Epithelial cell of esophagus (primary cell): ENCODE results near the gene CDH15.

Experiments used
- DNase-seq: peaks from one replicate; pipeline ENCODE4 v3.0.0; 2010; ENCODE audit warnings: low read depth
- H3K4me3 ChIP-seq: 2 replicates; pipeline ENCODE4 v1.5.1; 2011; ENCODE audit warnings: mild to moderate bottlenecking, low read length, control low read depth
- TF ChIP-seq, protein P1 (sequence below): IDR thresholded peaks from 2 replicates; pipeline ENCODE4 v1.5.1; 2011; ENCODE audit warnings: low read depth, mild to moderate bottlenecking, low read length, control low read depth, inconsistent platforms; ENCODE audit not compliant: insufficient read depth; ENCODE audit errors: missing control alignments

CDH15 gene

DNA sequence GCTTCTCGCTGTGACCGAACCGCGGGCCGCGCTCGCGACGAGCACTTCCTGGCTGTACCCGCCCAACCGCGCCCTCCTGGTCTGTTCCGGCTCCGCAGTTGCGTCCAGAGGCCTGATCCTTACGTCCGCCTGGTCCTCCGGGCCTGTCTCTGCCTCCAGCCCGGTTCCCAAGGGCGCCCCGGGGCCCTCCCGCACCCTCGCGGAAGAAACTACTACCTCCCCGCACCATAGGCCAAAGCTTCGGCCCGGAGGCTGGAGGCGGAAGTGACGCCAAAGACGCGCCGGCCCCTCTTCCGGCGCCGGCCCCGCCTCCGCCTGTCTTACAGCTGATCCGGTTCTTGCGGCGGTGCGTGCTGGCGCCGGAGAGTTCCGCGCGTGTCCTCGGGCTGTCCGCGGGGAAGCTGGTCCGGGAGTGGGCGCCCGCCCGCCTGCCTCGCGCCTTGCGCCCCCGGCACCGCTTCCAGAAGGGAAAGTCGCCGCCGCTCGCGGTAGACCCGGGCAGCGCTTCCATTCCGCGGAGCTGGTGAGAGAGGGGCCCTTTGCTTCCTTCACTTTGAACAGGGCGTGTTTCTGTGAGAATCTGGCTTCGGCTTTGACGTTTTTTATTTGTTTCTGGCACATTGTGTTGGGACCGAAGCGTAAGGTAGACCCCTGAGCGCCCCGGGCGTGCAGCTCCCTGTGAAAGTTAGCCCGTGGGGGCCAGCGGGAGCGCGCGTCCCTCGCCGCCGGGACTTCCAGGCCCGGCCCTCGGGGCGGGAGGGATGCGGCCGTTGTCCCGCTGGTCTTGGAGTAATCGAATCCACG is 46.0 kb downstream of the CDH15 start, which contains the start of gene ZNF778:
TSS of gene ZNF778 (plus strand) at position 316 of the 804 bp plus-strand sequence. CDS start 3,425 bp downstream, outside the sequence.
- peak within 1 kb of the TSS; percentile 93 for H3K4me3 ChIP-seq
- TF ChIP-seq, protein P1, sequence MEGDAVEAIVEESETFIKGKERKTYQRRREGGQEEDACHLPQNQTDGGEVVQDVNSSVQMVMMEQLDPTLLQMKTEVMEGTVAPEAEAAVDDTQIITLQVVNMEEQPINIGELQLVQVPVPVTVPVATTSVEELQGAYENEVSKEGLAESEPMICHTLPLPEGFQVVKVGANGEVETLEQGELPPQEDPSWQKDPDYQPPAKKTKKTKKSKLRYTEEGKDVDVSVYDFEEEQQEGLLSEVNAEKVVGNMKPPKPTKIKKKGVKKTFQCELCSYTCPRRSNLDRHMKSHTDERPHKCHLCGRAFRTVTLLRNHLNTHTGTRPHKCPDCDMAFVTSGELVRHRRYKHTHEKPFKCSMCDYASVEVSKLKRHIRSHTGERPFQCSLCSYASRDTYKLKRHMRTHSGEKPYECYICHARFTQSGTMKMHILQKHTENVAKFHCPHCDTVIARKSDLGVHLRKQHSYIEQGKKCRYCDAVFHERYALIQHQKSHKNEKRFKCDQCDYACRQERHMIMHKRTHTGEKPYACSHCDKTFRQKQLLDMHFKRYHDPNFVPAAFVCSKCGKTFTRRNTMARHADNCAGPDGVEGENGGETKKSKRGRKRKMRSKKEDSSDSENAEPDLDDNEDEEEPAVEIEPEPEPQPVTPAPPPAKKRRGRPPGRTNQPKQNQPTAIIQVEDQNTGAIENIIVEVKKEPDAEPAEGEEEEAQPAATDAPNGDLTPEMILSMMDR: no peak
- peak; percentile 91 for DNase-seq

DNA sequence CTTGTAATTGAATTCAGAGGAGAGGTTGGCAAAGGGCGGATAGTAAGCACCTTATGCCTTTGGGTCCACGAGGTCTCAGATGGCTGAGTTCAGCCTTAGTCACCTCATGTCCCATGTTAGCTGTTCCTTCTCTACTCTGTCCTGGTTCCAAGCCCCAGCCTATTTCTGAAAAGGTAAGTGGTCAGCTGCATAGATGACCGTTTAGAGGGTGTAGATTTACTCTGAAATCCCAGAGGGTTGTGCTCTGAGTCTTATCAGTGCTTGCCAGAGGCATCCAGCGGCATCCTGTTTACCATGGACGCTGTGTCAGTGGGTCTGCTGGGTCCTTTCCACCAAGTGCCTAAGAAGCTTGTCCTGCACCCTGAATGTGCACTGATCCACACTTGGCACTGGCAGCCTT is 47.8 kb downstream of the CDH15 start:
- H3K4me3 ChIP-seq: no peak overlapping the region
- DNase-seq: no peak
- TF ChIP-seq, protein P1: no peak

DNA sequence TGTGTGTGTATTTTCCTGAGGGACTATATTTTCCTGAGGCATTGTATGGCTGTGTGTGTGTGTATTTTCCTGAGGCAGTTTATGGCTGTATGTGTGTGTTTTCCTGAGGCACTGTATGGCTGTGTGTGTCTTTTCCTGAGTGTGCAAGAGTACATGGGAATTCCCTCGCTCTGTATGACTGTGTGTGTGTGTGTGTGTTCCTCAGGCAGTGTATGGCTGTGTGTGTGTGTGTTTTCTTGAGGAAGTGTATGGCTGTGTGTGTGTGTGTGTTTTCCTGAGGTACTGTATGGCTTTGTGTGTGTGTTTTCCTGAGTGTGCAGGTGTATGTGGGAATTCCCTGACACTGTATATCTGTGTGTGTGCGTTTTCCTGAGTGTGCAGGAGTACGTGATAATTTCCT is 50.1 kb downstream of the CDH15 start:
- no peak for DNase-seq
- TF ChIP-seq, protein P1: no peak
- no peak overlapping the region for H3K4me3 ChIP-seq

DNA sequence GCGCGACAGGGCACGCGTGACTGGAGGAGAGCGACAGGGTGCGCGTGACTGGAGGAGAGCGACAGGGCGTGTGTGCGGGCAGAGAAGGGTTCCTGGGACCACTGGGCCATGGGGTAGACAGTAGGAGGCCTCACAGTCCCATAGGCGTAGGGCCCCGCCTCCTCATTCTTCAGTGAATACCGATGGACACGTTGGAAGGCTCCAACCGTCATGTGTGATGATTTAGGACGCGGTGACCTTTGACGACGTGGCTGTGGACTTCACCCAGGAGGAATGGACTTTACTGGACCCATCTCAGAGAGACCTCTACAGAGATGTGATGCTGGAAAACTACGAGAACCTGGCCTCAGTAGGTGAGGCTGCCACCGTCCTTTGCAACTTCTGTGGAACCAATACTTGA is 51.4 kb downstream of the CDH15 start:
- DNase-seq: no peak
- TF ChIP-seq, protein P1: no peak
- no peak overlapping the region for H3K4me3 ChIP-seq

DNA sequence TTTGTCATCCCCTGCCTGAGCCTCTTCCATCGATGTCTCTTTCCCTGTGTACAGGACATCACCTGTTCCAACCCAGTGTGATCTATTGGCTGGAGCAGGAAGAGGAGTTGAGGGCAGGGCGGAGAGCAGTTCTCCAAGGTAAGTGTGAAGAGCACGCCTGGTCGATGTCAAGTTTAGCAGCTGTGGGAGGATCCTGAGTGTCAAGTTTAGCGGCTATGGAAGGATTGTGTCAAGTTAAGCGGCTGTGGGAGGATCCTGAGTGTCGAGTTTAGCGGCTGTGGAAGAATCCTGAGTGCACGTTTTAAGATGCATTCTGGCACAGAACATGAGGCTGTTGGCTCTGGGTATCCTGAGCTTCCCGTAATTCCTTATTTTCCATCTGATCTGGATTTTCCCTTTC is 53.1 kb downstream of the CDH15 start:
- TF ChIP-seq, protein P1: no peak
- H3K4me3 ChIP-seq: no peak overlapping the region
- no peak for DNase-seq

DNA sequence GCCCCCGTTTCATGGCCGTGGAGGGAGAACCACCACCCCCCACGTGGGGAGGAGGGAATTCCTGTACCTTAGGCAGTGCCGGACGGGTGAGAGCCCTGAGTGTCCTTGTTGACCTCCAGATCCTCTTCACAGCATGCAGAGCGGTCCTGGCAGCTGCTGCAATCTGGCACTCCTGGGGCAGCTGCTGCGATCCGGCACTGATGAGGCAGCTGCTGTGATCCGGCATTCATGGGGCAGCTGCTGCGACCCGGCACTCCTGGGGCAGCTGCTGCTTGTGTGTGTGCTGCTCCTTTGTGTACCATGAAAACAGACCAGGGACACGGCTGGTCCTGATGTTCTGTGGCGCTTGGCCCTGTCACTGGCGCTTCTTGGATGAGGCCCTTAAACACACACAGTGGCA is 58.7 kb downstream of the CDH15 start:
- H3K4me3 ChIP-seq: no peak overlapping the region
- no peak for DNase-seq
- TF ChIP-seq, protein P1: no peak

DNA sequence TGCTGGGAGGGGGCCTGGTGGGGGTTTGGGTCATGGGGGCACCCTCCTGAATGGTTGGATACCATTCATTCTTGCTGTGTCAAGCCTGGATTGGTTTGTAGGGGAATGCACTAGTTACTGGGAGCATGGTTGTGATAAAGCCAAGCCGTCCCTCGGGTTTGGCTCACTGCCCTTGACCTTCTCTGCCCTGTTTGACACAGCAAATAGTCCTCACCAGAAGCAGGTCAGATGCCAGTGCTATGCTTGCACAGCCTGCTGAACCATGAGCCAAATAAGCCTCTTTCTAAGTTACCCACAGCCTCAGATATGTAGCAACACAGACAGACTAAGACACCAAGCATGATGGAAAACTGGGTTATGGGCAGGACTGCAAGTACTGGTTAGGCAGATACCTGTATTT is 60.6 kb downstream of the CDH15 start:
- no peak overlapping the region for H3K4me3 ChIP-seq
- TF ChIP-seq, protein P1: no peak
- no peak for DNase-seq
